HG02938 (cell line): Measurements from ENCODE around the gene EFHD1.
"Not testable (repeated sequence)": the region's sequence is repeated elsewhere in the genome, so short reads cannot be mapped to it uniquely, and the experiment has no call there.

Experiments
- ATAC-seq: cut with Tn5 transposase; IDR thresholded peaks from one replicate; pipeline ENCODE4 v1.9.1; 2021; ENCODE audit warnings: mild to moderate bottlenecking, moderate library complexity; ENCODE audit not compliant: unreplicated experiment

The EFHD1 gene

DNA sequence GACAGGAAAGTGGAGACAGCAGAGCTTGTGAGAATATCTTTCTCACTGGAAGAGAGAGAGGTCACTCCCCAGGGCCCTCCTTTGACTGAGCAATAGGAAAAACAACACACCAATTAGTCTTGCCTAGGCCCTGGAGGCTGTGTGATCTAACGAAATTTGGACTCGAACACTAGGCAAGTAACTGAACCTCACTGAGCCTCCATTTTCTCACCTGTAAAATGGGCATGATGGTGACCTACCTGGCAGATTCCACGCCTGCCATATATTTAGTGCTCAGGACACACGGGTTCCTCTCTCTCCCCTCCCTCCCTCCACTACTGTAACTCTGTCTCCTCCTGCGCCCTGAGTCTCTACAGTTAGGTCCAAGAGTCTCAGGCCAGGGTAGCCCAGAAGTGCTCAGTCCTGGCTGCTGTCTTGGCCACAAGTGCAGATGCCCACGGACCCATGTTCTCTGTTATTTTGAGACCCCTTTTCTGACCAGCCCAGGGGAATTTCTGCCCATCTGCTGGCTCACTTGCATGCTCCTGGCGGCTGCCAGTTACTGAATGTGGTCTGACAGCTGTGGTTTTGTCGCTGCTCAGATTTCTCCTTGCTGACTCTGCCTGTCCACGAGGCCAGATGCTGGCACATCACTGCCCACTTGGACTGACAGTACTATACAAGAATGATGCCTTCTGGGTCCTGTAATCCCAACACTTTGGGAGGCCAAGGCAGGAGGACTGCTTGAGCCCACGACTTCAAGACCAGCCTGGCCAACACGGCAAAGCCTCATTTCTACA is 54.2 kb downstream of the EFHD1 start:
- ATAC-seq, result no peak

DNA sequence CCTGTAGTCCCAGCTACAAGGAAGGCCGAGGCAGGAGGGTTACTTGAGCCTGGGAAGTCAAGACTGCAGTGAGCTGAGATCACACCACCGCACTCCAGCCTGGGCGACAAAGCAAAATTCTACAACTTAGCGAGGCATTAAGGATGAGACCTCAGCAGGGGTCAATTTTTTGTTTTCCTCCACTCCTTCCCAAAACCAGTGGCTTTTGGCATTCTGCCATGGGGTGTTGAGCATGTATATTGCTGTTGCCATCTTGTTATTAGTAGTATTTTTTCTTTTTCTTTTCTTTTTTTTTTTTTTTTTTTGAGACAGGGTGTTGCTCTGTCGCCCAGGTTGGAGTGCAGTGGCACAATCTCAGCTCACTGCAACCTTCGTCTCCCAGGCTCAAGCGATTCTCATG is 54.8 kb downstream of the EFHD1 start:
- ATAC-seq, result no peak

DNA sequence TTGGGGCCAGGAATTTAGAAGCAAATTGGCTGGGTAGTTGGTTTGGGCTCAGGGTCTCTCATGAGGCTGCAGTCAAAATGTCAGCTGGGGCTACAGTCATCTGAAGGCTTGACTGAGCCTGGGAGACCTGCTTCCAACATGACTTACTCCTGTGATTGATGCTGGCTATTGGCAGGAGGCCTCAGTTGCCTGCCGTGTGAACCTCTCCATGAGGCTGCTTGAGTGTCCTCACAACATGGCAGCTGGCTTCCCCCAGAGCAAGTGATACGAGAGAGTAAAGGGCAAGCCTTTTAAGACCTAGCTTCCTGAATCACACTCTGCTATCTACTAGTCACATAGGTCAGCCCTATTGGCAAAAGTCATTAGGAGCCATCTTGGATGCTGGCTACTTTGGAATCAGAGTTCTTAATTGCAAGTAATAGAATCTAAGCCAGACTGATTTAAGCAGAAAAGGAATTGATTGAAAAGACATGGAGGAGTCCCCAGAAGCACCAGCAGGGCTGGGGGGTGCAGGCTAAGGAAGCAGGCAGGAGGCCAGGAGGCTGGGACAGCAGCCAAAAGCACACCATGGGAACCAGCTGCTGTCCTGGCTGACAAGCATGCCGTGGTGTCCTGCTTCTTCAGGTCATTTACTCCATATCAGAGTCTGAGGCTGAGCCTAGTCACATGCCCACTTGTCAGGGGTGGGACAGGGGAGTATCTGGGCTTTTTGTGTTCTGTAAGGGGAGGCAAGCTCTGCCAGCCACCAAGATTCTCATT is 55.9 kb downstream of the EFHD1 start:
- ATAC-seq, result no peak

DNA sequence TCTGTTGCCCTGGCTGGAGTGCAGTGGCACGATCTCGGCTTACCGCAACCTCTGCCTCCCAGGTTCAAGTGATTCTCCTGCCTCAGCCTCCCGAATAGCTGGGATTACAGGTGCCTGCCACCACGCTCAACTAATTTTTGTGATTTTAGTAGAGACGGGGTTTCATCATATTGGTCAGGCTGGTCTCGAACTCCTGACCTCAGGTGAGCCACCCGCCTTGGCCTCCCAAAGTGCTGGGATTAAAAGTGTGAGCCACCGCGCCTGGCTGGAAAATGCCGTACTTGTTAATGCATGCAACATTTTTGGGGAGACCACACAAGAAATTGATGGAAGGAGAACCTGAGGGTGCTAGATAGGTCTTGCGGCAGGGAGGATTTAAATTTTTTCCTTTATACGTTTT is 57.7 kb downstream of the EFHD1 start:
- ATAC-seq, result not testable (repeated sequence)

DNA sequence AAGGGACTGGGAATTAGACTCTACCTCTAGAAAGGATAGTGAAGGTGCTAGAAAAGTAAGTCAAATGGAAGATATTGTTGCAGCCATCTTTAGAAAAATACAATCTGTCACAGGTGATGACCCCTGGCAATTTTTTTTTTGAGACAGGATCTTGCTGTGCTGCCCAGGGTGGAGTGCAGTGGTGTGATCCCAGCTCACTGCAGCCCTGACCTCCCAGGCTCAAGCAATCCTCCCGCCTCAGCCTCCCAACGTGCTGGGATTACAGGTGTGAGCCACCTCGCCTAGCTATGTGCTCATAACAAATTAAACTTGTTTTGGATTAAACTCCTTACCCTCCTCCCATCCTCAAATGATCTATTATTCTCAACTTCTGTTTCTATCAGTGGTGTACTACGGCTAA is 59.9 kb downstream of the EFHD1 start:
- ATAC-seq, result no peak

DNA sequence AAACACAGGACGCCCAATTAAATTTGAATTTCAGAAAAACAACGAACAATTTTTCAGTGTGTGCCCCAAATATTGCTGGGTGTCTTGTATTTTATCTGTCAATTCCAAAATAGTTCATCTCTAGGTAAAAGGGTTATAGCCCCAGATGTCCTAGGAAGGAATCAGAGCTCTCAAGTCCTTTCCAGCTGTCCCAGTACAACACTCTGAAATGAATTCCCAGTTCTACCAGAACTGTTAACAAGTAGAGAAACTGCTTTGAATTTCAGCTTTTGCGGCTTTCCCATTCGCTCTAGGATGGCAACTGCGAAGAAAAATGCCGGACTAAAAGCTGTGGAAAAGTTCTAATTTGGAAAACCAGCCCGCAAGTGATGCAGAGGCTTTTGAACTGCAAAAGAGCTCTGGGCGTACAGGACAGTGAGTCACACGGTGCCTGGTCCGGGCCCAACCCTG is 63.2 kb downstream of the EFHD1 start:
- ATAC-seq, result no peak

DNA sequence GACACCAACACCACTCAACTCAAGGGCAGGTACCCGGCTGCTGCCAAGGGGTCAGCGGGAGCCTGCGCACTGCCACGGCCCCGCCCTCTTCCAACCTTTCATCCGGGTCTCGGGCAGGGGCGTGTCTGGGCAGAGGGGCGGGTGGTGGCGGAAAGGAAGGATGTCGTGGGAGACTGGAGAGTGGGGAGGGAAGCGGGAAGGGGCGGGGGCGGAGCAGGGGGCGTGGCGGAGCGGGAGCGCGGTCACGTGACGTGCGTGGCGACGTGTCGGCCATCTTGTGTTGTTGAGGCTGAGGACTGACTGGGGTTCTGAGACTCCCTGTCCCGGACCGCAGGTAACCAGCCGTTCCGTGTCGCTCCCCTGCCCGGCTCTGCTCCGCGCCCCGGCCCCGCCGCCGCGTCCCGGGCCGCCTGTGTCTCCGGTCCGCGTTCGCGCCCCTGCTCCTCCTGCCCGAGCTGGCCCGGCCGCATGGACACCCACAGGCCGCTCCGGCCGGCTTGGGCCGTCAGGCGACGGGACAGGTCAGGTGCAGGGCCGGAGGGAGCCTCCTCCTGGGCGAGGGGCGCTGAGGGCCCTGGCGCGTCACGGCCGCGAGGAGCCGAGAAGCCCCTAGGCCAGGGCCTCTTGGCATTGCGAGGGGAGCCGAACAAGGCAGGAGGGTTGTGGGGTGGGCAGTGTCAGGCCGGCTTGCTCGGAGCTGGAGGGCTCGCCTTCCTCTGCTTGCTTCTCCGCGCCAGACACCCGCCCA is 63.8 kb downstream of the EFHD1 start, which contains the start of gene GIGYF2:
TSS of gene GIGYF2 (plus strand) at position 273 of the 748 bp plus-strand sequence. CDS start 37,867 bp downstream, outside the sequence.
- peak; percentile 65 for ATAC-seq

DNA sequence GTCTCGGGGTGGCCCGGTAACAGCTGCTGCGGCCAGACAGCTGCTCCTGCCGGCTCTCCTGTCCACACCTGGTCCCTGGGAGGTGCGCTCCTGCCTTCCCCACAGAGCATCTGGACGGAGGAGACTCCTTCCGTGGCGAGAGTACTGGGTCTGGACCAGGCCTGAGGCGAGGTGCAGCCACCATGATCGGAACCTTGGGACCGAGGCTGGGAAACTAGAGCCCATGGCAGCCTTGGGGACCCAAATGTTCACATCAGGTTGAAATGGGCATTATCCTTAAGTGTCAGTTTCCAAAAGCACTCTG is 64.4 kb downstream of the EFHD1 start:
- no peak for ATAC-seq

DNA sequence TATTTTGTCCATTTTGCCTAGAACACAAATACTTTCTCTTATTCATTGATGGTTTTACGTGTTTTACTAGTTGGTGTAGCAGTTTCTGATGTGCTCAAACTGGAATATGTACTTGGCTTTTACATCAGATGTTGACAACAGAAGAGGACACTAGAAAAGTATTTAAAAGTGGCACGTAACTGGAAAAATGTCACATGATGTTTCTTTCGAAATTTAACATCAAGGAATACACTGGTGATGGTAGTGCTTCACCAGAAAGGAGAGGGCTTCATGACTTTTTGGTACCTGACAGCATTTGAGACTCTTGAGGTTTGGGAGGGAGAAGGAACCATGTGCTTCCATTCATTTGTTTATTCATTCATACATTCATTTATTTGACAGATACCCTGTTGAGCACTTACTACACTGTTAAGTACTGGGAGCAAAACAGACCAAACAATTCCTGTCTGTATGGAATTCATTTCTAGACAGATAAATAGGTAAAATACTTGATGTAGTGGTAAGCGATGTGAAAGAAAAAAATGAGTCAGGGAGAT is 65.2 kb downstream of the EFHD1 start:
- ATAC-seq, result no peak

DNA sequence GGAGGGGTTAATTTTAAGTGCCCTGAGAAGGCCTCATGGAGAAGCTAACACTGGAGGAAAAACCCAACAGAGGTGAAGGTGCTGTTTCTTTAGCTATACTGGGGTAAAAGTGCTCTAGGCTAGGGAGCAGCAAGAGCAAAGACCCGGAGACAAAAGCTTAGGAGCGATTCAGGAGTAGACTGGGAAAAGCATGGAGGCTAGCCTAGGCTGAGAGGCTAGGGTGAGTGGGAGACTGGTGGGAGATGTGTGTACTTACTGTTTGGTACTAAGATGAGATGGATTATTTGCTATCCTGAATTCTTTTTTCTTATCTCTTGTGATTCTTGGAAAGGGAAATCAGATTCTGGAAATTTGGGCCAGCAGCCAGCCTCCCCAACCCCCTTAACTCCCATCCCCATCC is 65.7 kb downstream of the EFHD1 start:
- no peak for ATAC-seq

DNA sequence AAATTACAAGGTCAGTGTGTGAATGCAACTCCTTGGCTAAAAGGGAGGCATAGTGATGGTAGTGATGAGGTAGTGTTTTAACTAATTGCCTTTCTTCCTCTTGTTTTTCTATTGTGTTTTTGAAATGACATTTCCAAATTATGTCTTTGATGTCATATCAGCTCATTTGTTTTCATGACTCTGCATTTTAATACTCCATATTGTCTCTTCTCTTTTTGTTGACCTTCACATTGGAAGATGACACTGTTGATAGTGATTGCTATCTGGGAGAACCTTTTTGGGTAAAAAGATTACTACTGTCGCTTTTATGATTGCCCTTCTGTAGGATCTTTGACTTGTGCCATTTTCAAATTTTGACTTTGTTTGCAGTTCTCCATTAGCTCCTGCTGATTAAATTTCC is 66.8 kb downstream of the EFHD1 start:
- ATAC-seq, result no peak

DNA sequence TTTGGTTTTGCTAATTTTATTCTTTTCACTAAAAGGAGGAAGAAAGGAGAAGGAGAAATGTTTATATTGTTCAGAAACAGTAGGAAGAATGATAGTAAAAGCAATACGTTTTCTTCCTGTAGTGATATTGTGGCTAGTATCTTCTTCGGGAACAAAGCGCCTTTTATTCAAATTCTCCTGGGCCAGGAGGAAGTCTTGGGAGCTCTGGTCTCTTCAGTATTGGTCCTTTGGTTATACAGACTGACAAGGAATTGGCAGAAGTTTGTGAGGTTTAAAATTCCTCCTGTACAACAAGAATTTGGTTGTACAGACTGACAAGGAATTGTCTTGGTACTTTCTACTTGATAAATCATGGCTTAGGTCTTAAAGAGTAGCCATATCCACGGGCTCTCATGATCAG is 73.7 kb downstream of the EFHD1 start:
- no peak for ATAC-seq

DNA sequence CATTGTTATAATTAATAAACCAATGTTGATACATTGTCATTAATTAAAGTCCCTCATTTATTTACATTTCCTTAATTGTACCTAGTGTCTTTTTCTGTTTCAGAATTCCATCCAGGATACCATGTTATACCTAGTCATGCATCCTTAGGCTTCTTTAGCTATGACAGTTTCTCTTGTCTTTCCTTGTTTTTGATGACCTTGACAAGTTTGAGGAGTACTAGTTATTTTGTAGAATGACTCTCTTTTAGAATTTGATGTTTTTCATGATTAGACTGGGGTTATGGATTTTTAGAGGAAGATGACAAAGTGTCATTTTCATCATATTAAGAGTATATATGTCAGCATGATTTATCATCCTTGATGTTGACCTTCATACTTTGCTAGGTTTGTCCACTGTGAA is 80.1 kb downstream of the EFHD1 start:
- ATAC-seq, result no peak

DNA sequence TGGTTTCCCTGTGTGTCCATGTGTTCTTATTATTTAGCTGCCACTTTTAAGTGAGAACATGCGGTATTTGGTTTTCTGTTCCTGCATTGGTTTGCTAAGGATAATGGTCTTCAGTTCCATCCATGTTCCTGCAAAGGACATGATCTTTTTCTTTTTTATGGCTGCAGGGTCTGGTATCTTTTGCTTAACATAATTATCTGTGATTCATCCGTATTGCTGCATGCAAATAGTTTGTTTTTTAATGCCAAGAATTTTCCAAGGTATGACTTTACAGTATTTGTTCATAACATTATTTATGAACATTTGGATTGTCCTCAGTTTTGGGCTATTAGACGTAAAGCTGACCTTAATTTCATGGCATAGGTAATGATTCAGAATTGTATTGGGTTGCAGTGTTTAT is 81.6 kb downstream of the EFHD1 start:
- no peak for ATAC-seq

DNA sequence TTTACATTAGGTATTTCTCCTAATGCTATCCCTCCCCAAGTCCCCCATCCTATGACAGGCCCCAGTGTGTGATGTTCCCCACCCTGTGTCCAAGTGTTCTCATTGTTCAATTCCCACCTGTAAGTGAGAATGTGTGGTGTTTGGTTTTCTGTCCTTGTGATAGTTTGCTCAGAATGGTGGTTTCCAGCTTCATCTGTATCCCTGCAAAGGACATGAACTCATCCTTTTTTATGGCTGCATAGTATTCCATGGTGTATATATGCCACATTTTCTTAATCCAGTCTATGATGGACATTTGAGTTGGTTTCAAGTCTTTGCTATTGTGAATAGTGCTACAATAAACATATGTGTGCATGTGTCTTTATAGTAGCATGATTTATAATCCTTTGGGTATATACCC is 86.7 kb downstream of the EFHD1 start:
- not testable (repeated sequence) for ATAC-seq

DNA sequence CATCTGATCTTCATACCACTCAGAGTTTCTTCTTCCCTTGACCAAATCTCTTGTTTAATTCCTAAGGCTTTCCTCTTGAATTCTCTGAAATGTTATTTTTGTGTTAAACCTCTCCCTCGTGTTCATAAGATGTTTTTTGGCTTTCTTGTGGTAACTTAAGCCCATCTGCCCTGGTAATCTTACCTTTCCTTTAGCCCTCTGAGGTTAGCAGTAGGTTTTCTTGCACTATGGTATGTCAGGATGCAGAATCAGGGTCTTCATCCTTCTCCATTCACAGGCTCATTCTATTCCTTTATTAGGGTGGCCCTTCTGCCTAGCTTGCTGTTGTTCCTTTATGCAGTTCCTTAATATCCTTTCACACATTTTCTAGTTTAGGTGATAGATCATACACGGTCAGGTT is 87.9 kb downstream of the EFHD1 start:
- ATAC-seq, result no peak

DNA sequence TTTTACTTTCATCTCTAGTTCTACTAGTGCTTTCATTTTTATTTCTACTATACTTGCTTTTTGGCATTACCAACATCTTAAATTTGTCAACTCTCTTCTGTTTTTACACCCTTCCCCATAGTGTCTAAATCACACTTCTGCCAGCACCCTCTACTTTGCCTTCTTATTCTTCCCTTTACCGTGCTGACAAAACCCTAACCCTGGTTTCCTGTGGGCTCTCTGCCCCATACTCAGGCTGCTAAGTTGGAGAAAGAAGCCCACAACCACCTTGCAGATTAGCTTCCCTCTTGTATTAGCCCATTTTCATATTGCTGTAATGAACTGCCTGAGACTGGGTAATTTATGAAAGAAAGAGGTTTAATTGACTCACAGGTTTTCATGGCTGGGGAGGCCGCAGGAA is 88.5 kb downstream of the EFHD1 start:
- ATAC-seq, result no peak

DNA sequence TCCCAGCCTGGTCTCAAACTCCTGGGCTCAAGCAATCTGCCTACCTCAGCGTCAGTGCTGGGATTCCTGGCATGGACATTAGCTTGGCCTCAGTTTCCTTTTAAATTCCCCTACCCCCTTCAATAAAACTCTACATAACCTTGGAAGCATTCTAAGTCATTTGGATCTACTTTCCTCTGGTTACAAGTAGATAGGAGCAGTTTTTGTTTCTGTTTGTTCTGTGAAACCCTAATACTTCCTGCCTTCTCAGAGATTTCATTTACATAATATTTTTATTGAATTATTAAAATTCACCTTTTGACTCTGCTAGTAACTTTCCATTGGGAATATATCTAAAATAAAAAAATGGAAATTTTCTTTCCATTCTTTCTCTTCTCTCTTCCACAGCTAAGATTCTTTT is 89.6 kb downstream of the EFHD1 start:
- no peak for ATAC-seq

DNA sequence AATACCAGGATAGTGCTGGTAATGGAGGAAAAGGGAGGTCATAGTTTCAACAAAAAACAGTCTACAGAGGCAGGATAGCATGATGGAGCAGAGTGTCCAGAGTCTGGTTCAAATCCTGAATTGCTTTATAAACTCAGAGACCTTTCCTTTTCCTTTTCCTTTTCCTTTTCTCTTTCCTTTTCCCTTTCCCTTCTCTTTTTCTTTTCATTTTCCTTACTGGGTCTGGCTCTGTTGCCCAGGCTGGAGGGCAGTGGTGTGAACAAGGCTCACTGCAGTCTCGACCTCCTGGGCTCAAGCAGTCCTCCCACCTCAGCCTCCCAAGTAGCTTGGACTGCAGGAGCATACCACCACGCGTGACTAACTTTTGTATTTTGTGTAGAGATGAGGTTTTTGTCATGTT is 95.4 kb downstream of the EFHD1 start:
- ATAC-seq, result no peak

DNA sequence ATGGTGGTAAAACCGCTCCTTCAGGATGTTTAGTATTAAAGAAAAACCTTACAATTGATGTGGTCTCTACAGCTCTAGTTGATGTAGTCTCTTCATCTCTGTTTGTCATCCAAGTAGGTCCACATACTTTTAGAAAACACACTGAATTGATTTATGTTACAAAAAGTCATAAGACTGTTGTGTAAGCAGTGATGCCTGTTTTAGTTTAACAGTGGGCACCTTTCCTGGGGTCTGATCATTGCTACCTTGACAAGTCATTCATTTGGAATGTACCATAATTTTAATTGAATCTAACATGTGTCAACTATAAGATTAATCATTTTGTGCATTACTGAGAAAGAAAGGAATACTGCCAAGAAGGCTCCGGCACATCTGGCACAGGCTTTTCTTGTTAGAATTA is 98.1 kb downstream of the EFHD1 start:
- no peak for ATAC-seq
